WTC11 (cell line): ENCODE data around the gene SLC44A3.

Source experiments
- AFF4 ChIP-seq: sonication (generic); formaldehyde crosslinking; IDR thresholded peaks from 2 replicates; pipeline ENCODE4 v1.8.1; 2023; ENCODE audit warnings: mild to moderate bottlenecking, missing genetic modification reagents, borderline replicate concordance
- CREM ChIP-seq: sonication (generic); formaldehyde crosslinking; IDR thresholded peaks from 2 replicates; pipeline ENCODE4 v1.8.1; 2022; ENCODE audit warnings: mild to moderate bottlenecking, missing genetic modification reagents, moderate library complexity
- CTCF ChIP-seq: fragments of 200-600 bp; IDR thresholded peaks from 2 replicates; pipeline ENCODE4 v1.8.0; 2022; ENCODE audit warnings: antibody characterized with exemption
- EMX1 ChIP-seq: fragments of 250-450 bp; sonication (Bioruptor Pico); IDR thresholded peaks from 2 replicates; pipeline ENCODE4 v1.8.0; 2021; ENCODE audit warnings: mild to moderate bottlenecking
- HMGXB4 ChIP-seq: sonication (generic); formaldehyde crosslinking; IDR thresholded peaks from 2 replicates; pipeline ENCODE4 v1.8.1; 2023; ENCODE audit warnings: mild to moderate bottlenecking, moderate library complexity, missing genetic modification reagents
- IRF1 ChIP-seq: sonication (generic); formaldehyde crosslinking; IDR thresholded peaks from 2 replicates; pipeline ENCODE4 v1.8.0; 2023; ENCODE audit warnings: missing genetic modification reagents
- MAX ChIP-seq: sonication (generic); formaldehyde crosslinking; IDR thresholded peaks from 2 replicates; pipeline ENCODE4 v1.8.0; 2022; ENCODE audit warnings: mild to moderate bottlenecking, missing genetic modification reagents
- NR3C1 ChIP-seq: sonication (generic); formaldehyde crosslinking; conservative IDR thresholded peaks from 2 replicates; pipeline ENCODE4 v1.8.1; 2023; ENCODE audit warnings: low read depth, mild to moderate bottlenecking, missing genetic modification reagents
- TP53 ChIP-seq: sonication (generic); formaldehyde crosslinking; IDR thresholded peaks from 2 replicates; pipeline ENCODE4 v1.8.1; 2023; ENCODE audit warnings: mild to moderate bottlenecking, missing genetic modification reagents
- USF2 ChIP-seq: sonication (generic); formaldehyde crosslinking; IDR thresholded peaks from 2 replicates; pipeline ENCODE4 v1.8.1; 2023; ENCODE audit warnings: mild to moderate bottlenecking, missing genetic modification reagents, moderate library complexity
- ZBTB43 ChIP-seq: sonication (generic); formaldehyde crosslinking; IDR thresholded peaks from 2 replicates; pipeline ENCODE4 v1.8.1; 2023; ENCODE audit warnings: mild to moderate bottlenecking, missing genetic modification reagents
- ZNF263 ChIP-seq: sonication (generic); formaldehyde crosslinking; IDR thresholded peaks from 2 replicates; pipeline ENCODE4 v1.8.1; 2022; ENCODE audit warnings: low read depth, mild to moderate bottlenecking, moderate library complexity, missing genetic modification reagents

GRCh38 chr1:94783342-94784189 lies 36.6 kb upstream of the SLC44A3 start:
- no peak for TF ChIP-seq CTCF
- no peak for TF ChIP-seq USF2
- no peak for TF ChIP-seq HMGXB4 (CRISPR knock-in tag)
- no peak for TF ChIP-seq MAX (CRISPR knock-in tag)
- no peak for TF ChIP-seq EMX1 (CRISPR knock-in tag)
- TF ChIP-seq CREM (CRISPR knock-in tag) = no peak
- no peak for TF ChIP-seq IRF1 (CRISPR knock-in tag)
- no peak for TF ChIP-seq AFF4 (CRISPR knock-in tag)
- TF ChIP-seq ZBTB43 = no peak
- TF ChIP-seq NR3C1 (CRISPR knock-in tag) = no peak
- no peak for TF ChIP-seq TP53
- no peak for TF ChIP-seq ZNF263 (CRISPR knock-in tag)
